Coronary artery (tissue), 2 donors: ENCODE data around the gene NUBP2.

Experiments
- DNase-seq: peaks from one replicate; pipeline ENCODE4 v3.0.0-alpha.2; 2017; ENCODE audit warnings: low spot score
- H3K27ac ChIP-seq, 2 donors: fragments of 200-600 bp; sonication (generic); one replicate each; pipeline ENCODE4 v1.5.1; 2016 to 2019
- H3K4me3 ChIP-seq: fragments of 200-600 bp; sonication (generic); 2 replicates; pipeline ENCODE4 v1.5.1; 2016; ENCODE audit warnings: mild to moderate bottlenecking, moderate library complexity
- TF ChIP-seq, protein P1 (sequence below): fragments of 200-600 bp; sonication (generic); IDR thresholded peaks from one replicate; pipeline ENCODE4 v1.5.1; 2019; ENCODE audit warnings: antibody characterized with exemption

The NUBP2 gene

DNA sequence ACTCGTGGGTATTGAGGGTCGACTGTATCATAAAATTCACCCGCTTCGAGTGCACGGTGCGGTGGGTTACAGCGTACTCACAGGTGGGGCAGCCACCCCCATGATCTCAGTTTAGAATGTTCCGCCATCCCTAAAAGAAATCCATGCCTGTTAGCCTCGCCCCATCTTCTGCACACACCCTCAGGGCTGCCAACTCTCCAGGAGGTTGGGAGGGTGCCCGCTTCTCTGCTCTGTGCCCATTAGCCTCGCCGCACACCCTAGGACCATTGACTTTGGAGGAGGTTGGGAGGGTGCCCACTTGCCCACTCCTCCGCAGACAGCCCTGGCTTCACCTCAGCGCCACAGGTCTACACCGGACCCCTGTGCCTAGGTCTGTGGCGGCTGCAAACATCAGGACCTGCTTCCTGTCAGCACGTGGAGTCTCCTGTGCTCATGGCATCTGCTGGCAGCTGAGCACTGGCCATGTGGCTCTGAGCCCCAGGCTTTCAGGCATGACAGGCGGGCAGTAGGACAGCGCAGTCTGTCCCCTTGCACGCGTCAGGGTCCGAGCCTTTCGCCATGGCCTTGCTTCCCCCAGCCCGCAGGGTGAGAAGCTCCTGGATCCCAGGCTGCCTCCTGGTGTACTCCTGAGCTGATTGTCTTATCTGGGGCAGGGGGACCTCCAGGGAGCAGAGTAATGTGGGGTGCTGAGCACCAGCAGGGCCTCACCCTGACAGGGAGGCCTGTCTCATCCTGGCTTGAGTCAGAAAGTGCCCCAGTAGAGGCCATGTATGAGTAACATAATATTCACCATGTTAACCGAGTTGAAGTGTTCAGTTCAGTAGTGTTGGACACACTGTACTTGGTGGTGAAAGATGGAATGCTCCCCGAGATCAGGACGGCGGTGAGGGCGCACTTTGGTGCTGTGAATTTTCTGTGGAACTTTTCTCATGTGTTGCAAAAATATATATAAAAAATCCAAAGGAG, 33.3 kb upstream of the NUBP2 start:
- Histone ChIP-seq H3K4me3 (no peak overlapping the region), H3K27ac (no peak overlapping the region)
- DNase-seq: no peak
- TF ChIP-seq, protein P1, sequence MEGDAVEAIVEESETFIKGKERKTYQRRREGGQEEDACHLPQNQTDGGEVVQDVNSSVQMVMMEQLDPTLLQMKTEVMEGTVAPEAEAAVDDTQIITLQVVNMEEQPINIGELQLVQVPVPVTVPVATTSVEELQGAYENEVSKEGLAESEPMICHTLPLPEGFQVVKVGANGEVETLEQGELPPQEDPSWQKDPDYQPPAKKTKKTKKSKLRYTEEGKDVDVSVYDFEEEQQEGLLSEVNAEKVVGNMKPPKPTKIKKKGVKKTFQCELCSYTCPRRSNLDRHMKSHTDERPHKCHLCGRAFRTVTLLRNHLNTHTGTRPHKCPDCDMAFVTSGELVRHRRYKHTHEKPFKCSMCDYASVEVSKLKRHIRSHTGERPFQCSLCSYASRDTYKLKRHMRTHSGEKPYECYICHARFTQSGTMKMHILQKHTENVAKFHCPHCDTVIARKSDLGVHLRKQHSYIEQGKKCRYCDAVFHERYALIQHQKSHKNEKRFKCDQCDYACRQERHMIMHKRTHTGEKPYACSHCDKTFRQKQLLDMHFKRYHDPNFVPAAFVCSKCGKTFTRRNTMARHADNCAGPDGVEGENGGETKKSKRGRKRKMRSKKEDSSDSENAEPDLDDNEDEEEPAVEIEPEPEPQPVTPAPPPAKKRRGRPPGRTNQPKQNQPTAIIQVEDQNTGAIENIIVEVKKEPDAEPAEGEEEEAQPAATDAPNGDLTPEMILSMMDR: no peak

DNA sequence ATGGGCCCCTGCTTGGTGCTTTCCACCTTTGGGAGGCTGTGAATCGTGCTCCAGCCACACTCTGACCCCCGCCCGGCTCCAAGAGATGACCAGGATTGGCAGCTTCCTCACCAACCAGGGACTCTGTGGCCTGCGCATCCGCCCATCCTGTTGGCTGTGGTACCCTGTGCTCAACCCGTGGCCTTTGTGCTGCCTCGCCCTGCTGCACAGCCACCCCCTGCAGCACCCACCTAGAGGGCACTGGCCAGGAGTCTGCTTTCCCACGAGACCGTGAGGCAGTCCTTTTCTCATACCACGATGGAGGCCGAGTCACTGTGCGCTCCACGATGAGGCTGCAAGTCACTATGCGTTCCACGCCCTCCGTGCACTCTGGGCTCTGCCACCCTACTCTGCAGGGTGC, 30.8 kb upstream of the NUBP2 start:
- H3K27ac ChIP-seq: no peak overlapping the region
- TF ChIP-seq, protein P1: no peak
- DNase-seq: no peak
- no peak overlapping the region for H3K4me3 ChIP-seq

DNA sequence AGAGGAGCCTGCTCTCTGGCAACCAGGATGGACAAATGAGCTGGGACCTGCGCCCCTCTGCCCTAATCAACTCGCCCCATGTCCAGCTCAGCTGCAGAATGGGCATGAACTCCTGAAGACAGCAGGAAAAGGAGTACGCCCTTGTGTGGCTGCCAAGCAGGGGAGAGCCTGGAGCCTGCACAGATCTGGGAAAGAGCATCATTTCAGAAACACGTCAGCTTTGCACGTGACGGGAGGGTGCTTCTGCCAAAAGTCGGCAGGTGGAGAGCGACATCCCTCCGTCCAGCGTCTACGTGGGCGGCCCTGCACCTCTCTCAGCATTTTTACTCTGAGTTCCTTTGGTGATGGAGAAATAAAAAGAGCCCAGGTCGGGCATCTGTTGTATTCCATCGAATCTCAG, 29.9 kb upstream of the NUBP2 start:
- H3K4me3 ChIP-seq: no peak overlapping the region
- no peak overlapping the region for H3K27ac ChIP-seq
- no peak for DNase-seq
- TF ChIP-seq, protein P1: no peak

DNA sequence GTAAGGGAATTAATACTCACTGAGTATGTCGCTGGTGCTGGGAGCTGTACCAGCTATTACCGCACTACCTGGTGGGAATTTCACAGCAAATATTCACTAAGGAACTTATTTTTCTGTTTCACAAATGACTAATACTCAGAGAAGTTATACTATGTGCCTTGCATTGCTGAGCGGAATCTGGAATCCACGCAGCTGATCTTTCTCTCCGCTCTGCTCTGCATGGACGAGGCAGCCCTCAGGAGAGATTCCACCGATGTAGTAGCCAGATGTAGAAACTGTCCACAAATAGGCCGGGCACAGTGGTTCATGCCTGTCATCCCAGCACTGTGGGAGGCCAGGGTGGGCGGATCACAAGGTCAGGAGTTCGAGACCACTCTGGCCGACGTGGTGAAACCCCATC, 28.6 kb upstream of the NUBP2 start:
- no peak overlapping the region for H3K27ac ChIP-seq
- TF ChIP-seq, protein P1: no peak

DNA sequence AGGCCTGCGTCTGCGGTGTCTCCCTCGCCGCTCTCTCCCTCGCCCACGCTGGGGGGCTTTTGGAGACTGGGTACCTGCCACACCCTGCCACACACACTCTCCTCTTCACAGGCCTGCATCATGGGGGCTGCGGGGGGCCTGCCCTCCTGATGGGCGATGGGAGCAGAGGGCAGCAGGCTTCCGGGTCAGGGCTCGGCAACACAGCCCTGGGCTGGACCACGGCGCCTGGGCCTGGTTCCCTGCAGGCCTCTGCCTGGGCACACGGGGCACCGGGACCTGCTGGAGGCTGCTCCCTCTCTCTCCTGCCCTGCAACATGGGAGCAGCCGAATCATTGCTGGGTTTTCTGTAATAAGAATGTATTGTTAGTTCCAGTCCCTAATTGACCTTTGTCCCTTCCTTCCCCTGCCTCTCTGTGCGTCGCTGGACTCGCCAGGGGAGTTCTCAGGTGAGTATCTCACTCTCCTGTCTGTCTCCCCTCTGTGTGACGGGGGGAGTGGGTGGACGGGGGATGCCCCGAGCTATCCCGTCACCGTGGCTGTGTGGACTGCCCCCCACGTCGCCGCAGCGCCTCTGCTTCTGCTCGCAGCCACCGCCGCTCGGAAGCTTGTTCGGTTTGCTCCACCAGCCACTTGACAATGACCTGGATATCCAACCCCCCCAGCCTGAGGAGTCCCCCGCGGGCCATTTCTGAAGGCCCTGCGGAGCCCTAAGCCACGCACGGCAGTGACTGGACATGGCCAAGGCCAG, 24.9 kb upstream of the NUBP2 start:
- TF ChIP-seq, protein P1: no peak
- H3K4me3 ChIP-seq: no peak overlapping the region

More for the DNA sequence above, 28.6 kb upstream of the NUBP2 start:
- H3K4me3 ChIP-seq: no peak overlapping the region
- no peak for DNase-seq

DNA sequence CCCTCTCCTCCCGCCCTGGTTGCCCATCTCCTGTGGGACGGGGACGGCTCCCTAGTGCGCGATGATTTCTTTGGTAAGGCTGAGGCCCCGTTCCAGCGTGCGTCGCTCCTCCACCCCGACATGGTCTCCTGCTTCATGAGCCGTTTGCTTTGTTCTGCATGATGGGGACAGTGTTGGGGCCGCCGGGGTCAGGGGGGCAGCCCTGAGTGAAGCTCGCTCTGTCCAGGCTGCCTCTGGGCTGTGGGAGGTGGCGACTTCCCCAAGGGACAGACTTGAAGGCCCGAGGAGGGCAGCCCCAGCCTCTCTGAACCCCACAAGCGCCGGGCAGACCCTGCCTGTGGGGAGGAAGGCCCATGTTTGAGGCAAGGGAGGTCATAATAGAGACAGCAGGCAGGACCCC, 23.8 kb upstream of the NUBP2 start:
- DNase-seq: no peak

More for the DNA sequence above, 24.9 kb upstream of the NUBP2 start:
- no peak for DNase-seq
- no peak overlapping the region for H3K27ac ChIP-seq

More for the DNA sequence above, 23.8 kb upstream of the NUBP2 start:
- Histone ChIP-seq H3K4me3 (no peak overlapping the region), H3K27ac (no peak overlapping the region)
- TF ChIP-seq, protein P1: no peak
